HepG2 (cell line): Measurements from ENCODE around the gene FAM174B. TPM values are rescaled to one million over a fixed set of nuclear protein-coding genes. Genes with fewer than 3 reads are reported as not detected.

ENCODE experiments used
- ATAC-seq: fragments of 200-7000 bp; cut with Tn5 transposase; 3 replicates; pipeline ENCODE4 v1.9.1; 2020; ENCODE audit warnings: mild to moderate bottlenecking, moderate library complexity
- BruUV-seq: library from RNA; stranded (reverse); fragments of 400-500 nt; replicated peaks from 2 replicates; lab custom pipeline; 2021; lab: Mats Ljungman, UMichigan
- CTCF ChIA-PET: fragments of 300-600 bp; formaldehyde crosslinking; extraction: SDS; loops from one replicate; lab custom pipeline; 2021; ENCODE audit warnings: low total read pairs, inconsistent platforms, low intra/inter-chr PET ratio; lab: Yijun Ruan, JAX
- POLR2A ChIA-PET: fragments of 350-600 bp; sonication (Branson Sonifier 250); formaldehyde crosslinking; loops from one replicate; lab custom pipeline; 2020; ENCODE audit warnings: antibody characterized with exemption, inconsistent platforms; lab: Yijun Ruan, JAX
- DNase-seq: peaks from one replicate; pipeline ENCODE4 v3.0.0-alpha.2; 2015; ENCODE audit warnings: low spot score
- FAIRE-seq: peaks from 3 replicates; lab custom pipeline; 2011; peaks lifted over from hg19 to GRCh38; lab: Jason Lieb, UNC
- H2AFZ ChIP-seq: one replicate; pipeline ENCODE4 v1.6.1; 2011; ENCODE audit warnings: low read length, inconsistent platforms
- H3K27ac ChIP-seq: fragments of 300-600 bp; 3 replicates; pipeline ENCODE4 v1.8.0; 2011; ENCODE audit warnings: mixed run types, mild to moderate bottlenecking, mixed read lengths, low read length, inconsistent platforms; ENCODE audit not compliant: insufficient read depth; ENCODE audit errors: extremely low read length
- H3K27me3 ChIP-seq, 2 experiments: fragments of 200-600 bp in 1 of 2; 2 replicates in 1 of 2; 3 replicates in 1 of 2; pipeline versions ENCODE4 v1.6.0 to v1.8.0; 2011; ENCODE audit warnings: low read length in 2 of 2, mild to moderate bottlenecking in 2 of 2, moderate library complexity in 2 of 2, inconsistent platforms in 1 of 2; ENCODE audit not compliant: insufficient read depth in 2 of 2, control insufficient read depth in 1 of 2
- H3K36me3 ChIP-seq, 2 experiments: fragments of 200-600 bp in 1 of 2; replicated peaks in 1 of 2; 2 replicates in 1 of 2; 3 replicates in 1 of 2; pipeline versions ENCODE4 v1.5.1 to v1.8.0; 2011; ENCODE audit warnings: low read length in 2 of 2, inconsistent platforms in 1 of 2; ENCODE audit not compliant: insufficient read depth in 2 of 2, control insufficient read depth in 1 of 2
- H3K4me1 ChIP-seq: 2 replicates; pipeline ENCODE4 v1.5.1; 2012; ENCODE audit warnings: low read length, inconsistent platforms; ENCODE audit not compliant: insufficient read depth
- H3K4me2 ChIP-seq: 2 replicates; pipeline ENCODE4 v1.6.0; 2011; ENCODE audit warnings: low read depth, low read length, inconsistent platforms
- H3K4me3 ChIP-seq, 3 experiments: fragments of 200-600 bp in 1 of 3; sonication (generic), shearing (Covaris generic) in 1 of 3; replicated peaks in 1 of 3; 2 replicates each; pipeline ENCODE4 v1.5.1; 2011 to 2016; ENCODE audit warnings: low read length in 3 of 3, inconsistent platforms in 2 of 3, low read depth in 2 of 3, mild to moderate bottlenecking in 2 of 3, control low read depth in 1 of 3, mixed read lengths in 1 of 3; ENCODE audit not compliant: insufficient read depth in 1 of 3
- H3K79me2 ChIP-seq: one replicate; pipeline ENCODE4 v1.6.1; 2011; ENCODE audit warnings: low read length, inconsistent platforms; ENCODE audit not compliant: insufficient read depth
- H3K9ac ChIP-seq: 2 replicates; pipeline ENCODE4 v1.6.0; 2011; ENCODE audit warnings: mild to moderate bottlenecking, low read depth, low read length, inconsistent platforms; ENCODE audit not compliant: insufficient read depth
- H3K9me3 ChIP-seq: 2 replicates; pipeline ENCODE4 v1.5.1; 2012; ENCODE audit warnings: mild to moderate bottlenecking, low read length
- H4K20me1 ChIP-seq: 2 replicates; pipeline ENCODE4 v1.6.0; 2011; ENCODE audit warnings: inconsistent platforms, mild to moderate bottlenecking, low read length, moderate library complexity; ENCODE audit not compliant: insufficient read depth
- BATF2 ChIP-seq: sonication (generic); formaldehyde crosslinking; IDR thresholded peaks from 2 replicates; pipeline ENCODE4 v1.8.0; 2022; ENCODE audit warnings: mild to moderate bottlenecking, missing genetic modification reagents, moderate library complexity
- BCLAF1 ChIP-seq: fragments of 450-650 bp; IDR thresholded peaks from 2 replicates; pipeline ENCODE4 v1.6.1; 2017; ENCODE audit warnings: mild to moderate bottlenecking
- EEA1 ChIP-seq: sonication (generic); formaldehyde crosslinking; IDR thresholded peaks from 2 replicates; pipeline ENCODE4 v1.5.1; 2020; ENCODE audit warnings: mild to moderate bottlenecking, missing genetic modification reagents, borderline replicate concordance
- NONO ChIP-seq, 2 experiments: fragments of 450-650 bp in 1 of 2; sonication (generic) in 1 of 2; formaldehyde crosslinking in 1 of 2; IDR thresholded peaks in 1 of 2; conservative IDR thresholded peaks in 1 of 2; 2 replicates each; pipeline versions ENCODE4 v1.6.1 to v1.8.0; 2017 to 2022; ENCODE audit warnings: mild to moderate bottlenecking in 1 of 2, missing genetic modification reagents in 1 of 2, moderate library complexity in 1 of 2
- NR2F2 ChIP-seq: IDR thresholded peaks from 2 replicates; pipeline ENCODE4 v1.6.1; 2012; ENCODE audit warnings: low read depth, inconsistent platforms, borderline replicate concordance
- NR3C1 ChIP-seq: sonication (generic); formaldehyde crosslinking; IDR thresholded peaks from 2 replicates; pipeline ENCODE4 v1.4.0; 2020; ENCODE audit warnings: missing genetic modification reagents
- POLR2AphosphoS5 ChIP-seq: IDR thresholded peaks from 2 replicates; pipeline ENCODE4 v1.6.1; 2012; ENCODE audit warnings: low read depth, low read length
- RFX5 ChIP-seq: IDR thresholded peaks from 2 replicates; pipeline ENCODE4 v1.6.1; 2011; ENCODE audit warnings: low read depth, low read length, improper control_type of control experiment
- SIN3A ChIP-seq: IDR thresholded peaks from 2 replicates; pipeline ENCODE4 v1.6.1; 2011; ENCODE audit warnings: low read depth, mild to moderate bottlenecking, control low read depth, low read length, borderline replicate concordance
- TARDBP ChIP-seq: sonication (generic); formaldehyde crosslinking; IDR thresholded peaks from 2 replicates; pipeline ENCODE4 v1.8.0; 2022; ENCODE audit warnings: mild to moderate bottlenecking, missing genetic modification reagents
- TCF7 ChIP-seq: sonication (generic); IDR thresholded peaks from 2 replicates; pipeline ENCODE4 v1.6.1; 2016; ENCODE audit warnings: antibody characterized with exemption, low read depth
- TMF1 ChIP-seq: sonication (generic); formaldehyde crosslinking; IDR thresholded peaks from 2 replicates; pipeline ENCODE4 v1.8.1; 2022; ENCODE audit warnings: low read depth, missing genetic modification reagents
- ZKSCAN5 ChIP-seq: sonication (generic); formaldehyde crosslinking; IDR thresholded peaks from 2 replicates; pipeline ENCODE4 v1.5.1; 2020; ENCODE audit warnings: mild to moderate bottlenecking, missing genetic modification reagents
- ZMAT5 ChIP-seq: sonication (generic); formaldehyde crosslinking; IDR thresholded peaks from 2 replicates; pipeline ENCODE4 v1.5.0; 2020; ENCODE audit warnings: mild to moderate bottlenecking, low read depth, missing genetic modification reagents, borderline replicate concordance
- ZNF24 ChIP-seq: fragments of 450-650 bp; IDR thresholded peaks from 2 replicates; pipeline ENCODE4 v1.6.1; 2017; ENCODE audit warnings: antibody characterized with exemption, mild to moderate bottlenecking
- ZNF263 ChIP-seq: sonication (generic); formaldehyde crosslinking; IDR thresholded peaks from 2 replicates; pipeline ENCODE4 v1.4.0; 2020; ENCODE audit warnings: missing genetic modification reagents
- ZNF34 ChIP-seq: sonication (generic); formaldehyde crosslinking; IDR thresholded peaks from 2 replicates; pipeline ENCODE4 v1.4.0; 2020; ENCODE audit warnings: mild to moderate bottlenecking, missing genetic modification reagents, borderline replicate concordance
- ZNF570 ChIP-seq: sonication (generic); formaldehyde crosslinking; IDR thresholded peaks from 2 replicates; pipeline ENCODE4 v1.4.0; 2020; ENCODE audit warnings: mild to moderate bottlenecking, missing genetic modification reagents, borderline replicate concordance
- ZNF709 ChIP-seq: sonication (generic); formaldehyde crosslinking; IDR thresholded peaks from 2 replicates; pipeline ENCODE4 v1.5.0; 2020; ENCODE audit warnings: mild to moderate bottlenecking, missing genetic modification reagents
- ZNF772 ChIP-seq: sonication (generic); formaldehyde crosslinking; IDR thresholded peaks from 2 replicates; pipeline ENCODE4 v1.5.0; 2020; ENCODE audit warnings: mild to moderate bottlenecking, missing genetic modification reagents
- ZSCAN12 ChIP-seq: sonication (generic); formaldehyde crosslinking; IDR thresholded peaks from 2 replicates; pipeline ENCODE4 v1.9.0; 2021; ENCODE audit warnings: mild to moderate bottlenecking, missing genetic modification reagents
- WGBS: methylation state at CpG from one replicate; pipeline ENCODE4 v1.1.6; 2017; ENCODE audit warnings: low lambda C conversion rate; 5-methylcytosine and 5-hydroxymethylcytosine counted together
- in situ Hi-C: cut with HindIII; loops from 2 replicates; pipeline ENCODE4 v1.10.0; 2017; ENCODE audit warnings: low pct_unique_long_range_greater_than_20kb; ENCODE audit not compliant: extremely low pct_ligation_motif_present
- intact Hi-C: fragments of 100-400 bp; cut with micrococcal nuclease; formaldehyde crosslinking; loops from one replicate; pipeline ENCODE4 v1.10.0; 2022; ENCODE audit not compliant: unreplicated experiment
- polyA plus RNA-seq, 8 experiments: library from polyadenylated mRNA; depleted of rRNA in 3 of 8; stranded (reverse) in 7 of 8; unstranded in 1 of 8; fragments of >200 nt; fragmentation: Illumina TruSeq in 4 of 8; extraction: Trizol in 4 of 8; gene quantifications; 2 replicates each; pipeline versions ENCODE4 v1.2.1 to v1.2.3, GENCODE V29; 2011 to 2016; ENCODE audit warnings: low read depth in 4 of 8, missing spikeins in 1 of 8, mixed read lengths in 1 of 8; ENCODE audit not compliant: insufficient read depth in 1 of 8
- total RNA-seq, 5 experiments: library from RNA; depleted of rRNA; stranded (reverse); fragments of >200 nt; fragmentation: Illumina TruSeq; extraction: Trizol; gene quantifications; 2 replicates each; pipeline ENCODE4 v1.2.3, GENCODE V29; 2016; ENCODE audit warnings: low read depth in 1 of 5

Gene FAM174B
- total and polyA plus RNA-seq, 2 of the 13 experiments (the other 11 are each of a cell fraction or from before 2014, with no cell fraction given) = 0.90 to 2.1 TPM

GRCh38 chr15:92616621-92617548 is 38.7 kb downstream of the FAM174B start:
- FAIRE-seq (no peak), DNase-seq (no peak), ATAC-seq (peak; percentile 26)
- no peak overlapping the region for H2AFZ ChIP-seq
- H3K4me2 ChIP-seq = peak overlapping the region; percentile 79
- H3K79me2 ChIP-seq = no peaks in the 10 kb centered on the region
- no peaks in the 10 kb centered on the region; a peak in 1 of 5 replicates for H3K27me3 ChIP-seq
- CTCF ChIA-PET = no interaction called here
- no peaks in the 10 kb centered on the region for H3K36me3 ChIP-seq
- 73% methylated on average over 20 of the region's 25 CpGs for WGBS
- POLR2A ChIA-PET = interaction anchor here (1.7 kb wide), 1 partner anchor 50 kb away, joined by 4 read pairs; no protein-coding TSS in a partner anchor
- H3K27ac ChIP-seq = no peak overlapping the region
- no peaks in the 10 kb centered on the region for H3K9me3 ChIP-seq
- in situ Hi-C loops = no loop called here
- H4K20me1 ChIP-seq = no peaks in the 10 kb centered on the region
- intact Hi-C loops = loop anchor here (10.0 kb wide), 1 partner anchor 48 kb away; no protein-coding TSS in a partner anchor
- peak overlapping the region in 2 of 3 experiments; percentile 31 to 61; a peak in 5 of 6 replicates for H3K4me3 ChIP-seq
- H3K9ac ChIP-seq = no peak overlapping the region
- BruUV-seq = no TSS peak
- TF ChIP-seq BCLAF1 (no peak), ZSCAN12 (CRISPR knock-in tag) (no peak), NR2F2 (no peak), ZKSCAN5 (CRISPR knock-in tag) (no peak), NR3C1 (CRISPR knock-in tag) (no peak), POLR2AphosphoS5 (no peak), ZNF34 (no peak), ZNF263 (0 out of 2 replicates have a peak, but pooled peaks have one; percentile 24), SIN3A (no peak), TARDBP (CRISPR knock-in tag) (no peak), EEA1 (CRISPR knock-in tag) (no peak), BATF2 (CRISPR knock-in tag) (no peak), ZNF570 (CRISPR knock-in tag) (no peak), ZNF24 (no peak), TMF1 (no peak), NONO (IDR thresholded peaks at IDR 0.05) (no peak), NONO (CRISPR knock-in tag; conservative IDR thresholded peaks at IDR 0.05) (no peak), RFX5 (no peak), ZNF772 (CRISPR knock-in tag) (no peak), TCF7 (0 out of 2 replicates have a peak, but pooled peaks have one; percentile 4), ZMAT5 (CRISPR knock-in tag) (no peak), ZNF709 (CRISPR knock-in tag) (0 out of 2 replicates have a peak, but pooled peaks have one; percentile 7)
- TF ChIP-seq, all 625 proteins: peak for 3
- peaks cover 32% of the 10 kb centered on the region for H3K4me1 ChIP-seq
